Tongue (tissue), 2 donors: ENCODE results near the gene FEN1. TPM values are rescaled to one million over a fixed set of nuclear protein-coding genes. Genes with fewer than 3 reads are reported as not detected.
A peak's percentile ranks its signal among the peaks of the same experiment; 100 is the strongest.

ENCODE experiments used
- DNase-seq: peaks from one replicate; pipeline ENCODE4 v3.0.0-alpha.2; 2015
- total RNA-seq: library from RNA; depleted of rRNA; stranded (reverse); fragments of >200 nt; gene quantifications from one replicate; pipeline ENCODE4 v1.2.3, GENCODE V29; 2014

Gene FEN1
- total RNA-seq, 1 donor from 2014 or later = 19.3 TPM

DNA sequence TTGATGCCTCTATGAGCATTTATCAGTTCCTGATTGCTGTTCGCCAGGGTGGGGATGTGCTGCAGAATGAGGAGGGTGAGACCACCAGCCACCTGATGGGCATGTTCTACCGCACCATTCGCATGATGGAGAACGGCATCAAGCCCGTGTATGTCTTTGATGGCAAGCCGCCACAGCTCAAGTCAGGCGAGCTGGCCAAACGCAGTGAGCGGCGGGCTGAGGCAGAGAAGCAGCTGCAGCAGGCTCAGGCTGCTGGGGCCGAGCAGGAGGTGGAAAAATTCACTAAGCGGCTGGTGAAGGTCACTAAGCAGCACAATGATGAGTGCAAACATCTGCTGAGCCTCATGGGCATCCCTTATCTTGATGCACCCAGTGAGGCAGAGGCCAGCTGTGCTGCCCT, 2.7 kb downstream of the FEN1 start:
- DNase-seq = no peak

- DNase-seq = no peak
Measured at GRCh38 chr11:61795876-61796526, 3.3 kb downstream of the FEN1 start.

DNA sequence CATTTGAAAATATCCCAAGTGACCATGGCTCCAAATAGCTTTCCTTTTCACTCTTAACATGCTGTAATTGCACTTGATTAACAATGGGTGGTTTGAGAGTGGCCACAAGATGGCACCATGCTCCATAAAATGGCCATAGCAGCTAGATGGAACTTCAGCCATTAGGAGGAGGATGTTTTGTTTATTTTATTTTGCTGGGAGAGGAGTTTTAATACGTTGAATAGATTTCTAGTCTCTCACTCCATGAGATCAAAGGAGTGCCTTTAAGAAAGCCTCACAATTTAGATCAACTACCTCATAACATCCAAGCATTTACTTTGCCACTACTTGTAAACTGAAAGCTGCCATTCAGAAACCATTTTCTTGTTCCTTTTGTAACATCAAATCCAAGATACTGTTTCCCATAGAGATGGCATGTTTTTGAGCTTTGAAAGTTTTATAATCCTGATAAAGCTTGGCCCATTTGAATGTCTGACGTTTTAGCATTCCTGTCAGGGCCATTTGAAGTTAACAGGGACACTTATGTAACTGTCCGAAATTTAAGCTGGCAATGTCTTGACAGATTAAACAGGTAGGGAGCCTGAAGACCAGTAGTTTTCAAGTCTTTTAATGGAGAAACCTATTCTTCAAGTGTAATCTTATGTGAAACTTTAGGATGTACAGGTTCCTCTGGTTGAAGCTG, 4.7 kb downstream of the FEN1 start:
- peak; percentile 92 for DNase-seq

- no peak for DNase-seq
Measured at GRCh38 chr11:61799665-61800284, 7.1 kb downstream of the FEN1 start.

- DNase-seq = no peak
Measured at GRCh38 chr11:61800331-61801281, 7.9 kb downstream of the FEN1 start.

GRCh38 chr11:61802605-61803004, 9.9 kb downstream of the FEN1 start:
- DNase-seq = no peak

- no peak for DNase-seq
Measured at GRCh38 chr11:61803889-61804647, 11.4 kb downstream of the FEN1 start.

DNA sequence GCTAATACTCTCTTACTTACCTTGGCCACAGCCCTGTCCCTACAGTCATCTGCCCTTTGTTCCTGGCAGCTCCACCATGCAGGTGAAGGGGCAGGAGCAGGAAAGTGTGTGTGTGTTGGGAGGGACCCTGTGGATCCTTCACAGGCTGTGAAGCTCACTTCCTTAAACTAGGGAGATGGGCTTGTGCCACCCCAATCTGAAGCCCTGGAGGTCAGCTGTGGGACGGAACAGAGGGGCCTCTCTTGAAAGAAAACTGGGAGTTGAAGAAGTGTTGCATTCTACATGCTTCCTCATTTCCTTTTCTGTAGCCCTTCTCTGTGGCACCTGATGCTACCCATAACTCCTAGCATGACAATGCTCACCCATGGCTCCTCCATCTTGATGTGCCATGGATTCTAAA, 12.4 kb downstream of the FEN1 start:
- DNase-seq = no peak

- DNase-seq = no peak
Measured at GRCh38 chr11:61806785-61807184, 14.1 kb downstream of the FEN1 start.

DNA sequence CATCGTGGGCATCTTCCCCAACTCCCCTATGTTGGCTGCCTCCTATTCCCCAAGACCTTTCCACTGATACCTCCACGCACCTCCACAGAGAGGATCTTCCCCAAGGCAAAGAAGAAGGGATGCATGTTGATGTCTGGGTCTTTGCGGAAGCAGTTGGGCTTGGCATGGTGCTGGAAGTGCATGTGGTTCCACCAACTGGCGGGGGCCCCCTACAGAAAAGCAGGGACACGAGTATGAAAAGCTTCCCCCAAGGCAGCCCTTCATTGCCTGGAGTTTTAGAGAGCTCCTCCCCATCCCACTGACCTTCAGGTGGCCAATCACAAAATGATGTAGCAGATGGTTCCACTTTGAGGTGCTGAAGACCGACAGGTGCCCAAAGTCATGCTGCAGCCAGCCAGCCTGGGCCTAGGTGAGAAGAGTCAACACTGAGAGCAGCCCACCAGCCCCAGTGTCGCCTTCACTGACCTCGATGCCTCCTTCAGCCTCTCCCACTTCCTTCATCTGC, 18.0 kb downstream of the FEN1 start:
- DNase-seq = no peak

DNA sequence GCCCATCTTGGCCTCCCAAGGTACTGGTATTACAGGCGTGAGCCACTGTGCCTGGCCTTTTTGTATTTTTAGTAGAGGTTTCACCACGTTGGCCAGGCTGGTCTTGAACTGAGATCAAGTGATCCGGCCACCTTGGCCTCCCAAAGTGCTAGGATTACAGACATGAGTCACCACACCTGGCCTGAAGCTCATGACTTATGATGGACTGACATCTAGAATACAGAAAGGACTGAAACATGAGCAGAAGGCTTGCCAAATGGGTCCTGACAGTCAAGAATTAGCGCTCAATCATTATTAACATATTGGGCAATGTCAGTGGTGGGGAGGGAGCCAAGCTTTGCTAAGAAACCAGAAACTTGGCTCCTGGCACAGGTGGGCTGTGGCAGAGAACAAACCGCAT, 19.1 kb downstream of the FEN1 start:
- DNase-seq = no peak

DNA sequence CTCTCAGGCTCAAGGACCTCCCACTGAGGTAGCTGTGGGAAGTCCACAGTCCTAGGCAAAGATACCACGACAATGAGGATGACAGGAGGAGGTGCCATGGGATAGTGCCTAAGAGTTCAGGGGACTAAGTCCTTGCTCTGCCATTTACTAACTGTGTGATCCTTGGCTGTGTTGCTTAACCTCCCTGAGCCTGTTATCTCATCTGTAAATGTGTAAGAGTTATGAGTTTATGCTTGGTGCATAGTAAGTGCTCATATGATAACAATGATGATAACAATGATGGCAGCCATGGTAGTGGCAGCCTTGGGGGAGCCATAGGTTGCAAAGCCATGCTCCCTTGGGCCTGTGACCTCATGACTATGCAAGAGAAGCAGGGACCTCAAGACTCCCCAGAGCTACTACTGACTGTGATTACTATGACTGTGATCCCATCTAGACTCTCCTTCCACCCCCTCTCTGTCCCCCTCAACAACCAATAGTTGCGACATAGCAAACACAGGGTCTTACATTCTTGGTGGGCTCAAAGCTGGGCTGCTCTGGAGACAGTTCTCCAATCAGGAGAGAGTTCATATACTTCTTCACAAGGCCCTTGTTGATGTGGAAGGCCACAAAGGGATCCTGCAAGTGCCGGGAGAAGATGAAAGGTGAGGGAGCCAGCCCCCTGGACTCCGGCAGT, 20.2 kb downstream of the FEN1 start:
- DNase-seq = no peak

DNA sequence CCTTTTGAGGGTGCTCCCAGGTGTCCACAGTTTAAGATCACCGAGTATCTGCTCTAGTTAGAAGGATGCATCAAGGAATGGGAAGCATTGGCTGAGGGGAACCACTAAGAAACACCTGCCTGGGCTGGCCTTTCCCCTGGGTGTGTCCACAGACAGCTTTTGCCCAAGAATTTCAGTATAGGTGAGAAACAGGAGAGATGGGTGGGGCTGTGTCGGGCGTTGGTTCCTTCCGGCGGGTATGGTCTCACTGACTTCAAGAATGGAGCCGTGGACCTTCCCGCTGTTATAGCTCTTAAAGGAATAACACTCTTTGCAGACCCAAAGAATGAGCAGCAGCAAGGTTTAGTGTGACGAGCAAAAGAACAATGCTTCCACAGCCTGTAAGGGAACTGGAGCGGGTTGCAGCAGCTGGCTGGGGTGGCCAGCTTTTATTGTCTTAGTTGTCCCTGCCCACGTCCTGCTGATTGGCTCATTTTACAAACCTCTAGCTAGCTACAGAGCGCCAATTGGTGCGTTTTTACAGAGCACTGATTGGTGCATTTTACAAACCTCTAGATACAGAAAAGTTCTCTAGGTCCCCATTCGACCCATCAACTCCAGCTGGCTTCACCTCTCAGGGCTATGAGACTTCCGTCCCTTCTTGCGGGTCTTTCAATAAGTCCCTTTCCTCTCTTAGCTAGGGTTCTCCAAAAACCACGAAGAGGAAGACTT, 21.7 kb downstream of the FEN1 start:
- DNase-seq = no peak

GRCh38 chr11:61814958-61815789, 22.5 kb downstream of the FEN1 start:
- peak; percentile 95 for DNase-seq

DNA sequence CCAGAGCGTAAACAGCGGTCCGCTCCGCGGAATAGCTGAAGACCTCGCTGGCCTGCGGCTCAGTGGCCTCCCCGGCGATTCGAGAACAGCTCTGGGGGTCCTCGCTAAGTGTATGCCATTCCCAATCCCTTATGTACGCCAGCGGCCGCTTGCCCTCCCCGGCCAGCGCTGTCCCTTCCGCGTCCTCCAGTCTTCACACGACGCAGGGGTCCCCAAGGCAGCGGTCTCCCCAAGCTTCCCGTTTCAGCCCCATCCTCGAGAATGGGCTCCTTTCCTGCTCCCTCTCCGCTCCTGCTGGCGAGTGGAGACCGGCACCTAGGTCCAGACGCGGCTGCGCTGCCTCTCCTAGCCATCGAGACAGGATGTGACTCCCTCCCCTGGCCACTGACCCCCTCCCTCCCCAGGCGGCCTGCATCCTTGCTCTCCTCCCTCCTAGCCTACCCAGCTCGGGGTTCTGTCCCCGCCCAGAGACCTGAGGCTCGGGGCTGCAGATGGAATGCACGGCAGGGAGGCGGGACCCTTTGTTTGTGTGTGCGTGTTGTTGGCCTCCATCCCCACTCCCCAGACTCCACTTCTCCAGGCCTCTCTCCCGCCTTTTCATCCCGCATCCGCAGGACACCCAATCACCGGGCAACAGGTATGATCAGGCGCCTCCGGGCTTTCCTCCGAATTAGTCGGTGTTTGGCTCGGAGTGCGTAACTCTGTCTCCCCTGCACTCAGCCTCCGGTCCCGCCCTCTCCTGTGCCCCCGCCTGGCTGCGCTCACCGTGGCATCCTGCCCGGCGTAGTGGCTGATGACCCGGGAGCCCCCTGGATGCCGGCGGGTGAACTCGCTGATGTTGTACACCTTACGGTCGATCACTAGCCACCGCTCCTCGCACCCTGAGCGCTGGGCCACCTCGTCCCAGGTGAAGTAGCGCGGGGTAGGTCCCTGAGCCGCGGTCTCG, 23.4 kb downstream of the FEN1 start:
- peak; percentile 76 for DNase-seq

GRCh38 chr11:61816736-61817455, 24.2 kb downstream of the FEN1 start, which contains the start of gene FADS1:
FADS1 (minus strand) TSS chr11:61817003; CDS start chr11:61816929, 74 bp downstream.
- DNase-seq = peak; percentile 94

DNA sequence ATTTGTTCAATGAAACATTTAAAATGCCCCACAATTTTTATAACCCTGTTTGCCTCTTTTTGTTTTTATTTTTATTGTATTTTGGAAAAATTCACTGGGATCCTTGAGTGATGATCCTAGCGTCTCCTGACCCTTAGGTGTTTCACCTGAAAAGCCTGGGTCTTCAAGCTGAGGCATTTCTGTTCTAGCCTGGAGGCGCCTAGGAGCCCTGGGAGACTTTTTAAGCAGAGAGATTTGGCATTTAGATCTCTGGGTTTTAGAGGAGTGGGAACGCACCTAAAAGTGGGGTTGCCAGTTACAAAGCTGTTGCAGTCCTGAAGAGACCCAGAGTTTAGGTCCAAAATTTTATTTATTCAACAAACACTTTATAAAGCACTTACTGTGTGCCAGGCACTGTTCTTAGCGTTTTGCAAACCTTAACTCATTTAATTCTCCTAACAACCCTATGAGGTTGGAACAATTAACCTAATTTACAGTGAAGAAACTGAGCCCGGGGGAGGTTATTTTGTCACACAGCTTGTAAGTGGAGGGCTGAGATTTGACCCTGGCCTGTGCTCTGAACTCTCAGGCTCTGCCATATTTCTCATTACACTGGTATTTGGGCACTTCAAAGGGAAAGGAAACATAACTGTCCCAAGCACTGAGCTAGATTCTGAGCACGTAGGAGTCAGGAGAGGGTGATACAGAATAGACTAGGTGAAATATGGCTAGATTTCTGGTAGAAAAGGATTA, 24.9 kb downstream of the FEN1 start:
- DNase-seq = no peak
